ENCODE results near the gene C5orf46.
"Not testable (repeated sequence)": the region's sequence is repeated elsewhere in the genome, so short reads cannot be mapped to it uniquely, and the experiment has no call there.

Gene C5orf46

DNA sequence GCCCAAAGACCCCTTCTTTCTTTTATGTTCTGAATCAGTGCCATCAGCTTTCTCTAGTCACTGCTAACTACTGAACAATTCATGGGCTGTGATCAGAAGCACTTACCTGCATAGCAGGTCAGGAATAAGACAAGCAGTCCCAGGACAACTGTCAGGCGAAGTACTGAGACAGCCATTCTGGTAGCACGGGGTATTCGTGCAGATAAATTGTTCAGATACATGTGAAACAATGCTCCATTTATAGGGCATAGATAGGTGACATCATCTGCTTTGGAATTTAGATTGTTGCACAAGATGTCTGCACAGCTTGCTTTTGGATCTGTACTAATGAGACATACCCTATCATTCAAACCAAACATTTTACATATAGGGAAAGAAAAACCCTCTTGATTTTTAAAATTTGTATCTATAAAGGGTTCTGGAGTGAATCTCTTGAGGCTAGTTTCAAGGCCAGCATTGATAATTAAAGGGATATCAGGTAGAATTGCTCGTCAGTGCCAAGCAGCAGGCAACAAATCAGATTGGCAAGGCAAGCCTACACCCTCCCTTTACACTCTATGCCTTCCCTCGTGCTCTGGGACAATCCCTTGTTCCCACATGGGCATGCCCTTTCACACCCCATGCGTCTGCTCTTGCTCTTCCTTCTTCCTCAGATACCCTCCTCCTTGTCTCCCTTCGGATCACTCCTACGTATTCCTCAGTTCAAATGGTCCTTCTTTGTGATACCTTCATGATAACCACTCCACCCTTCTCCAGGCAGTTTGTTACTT lies at the start of gene C5orf46:
TSS of gene C5orf46 (minus strand) at position 213 of the 770 bp plus-strand sequence. CDS start at position 176, 37 bp downstream.
- Histone ChIP-seq H3K9ac (ENCODE audit: low read depth, low read length) (no peak within 1 kb of the TSS), H3K36me3 (ENCODE audit: control insufficient read depth, insufficient read depth, low read length) (no peaks in the 10 kb centered on the region), H3K27ac (ENCODE audit: low read depth, low read length) (no peak within 1 kb of the TSS)

DNA sequence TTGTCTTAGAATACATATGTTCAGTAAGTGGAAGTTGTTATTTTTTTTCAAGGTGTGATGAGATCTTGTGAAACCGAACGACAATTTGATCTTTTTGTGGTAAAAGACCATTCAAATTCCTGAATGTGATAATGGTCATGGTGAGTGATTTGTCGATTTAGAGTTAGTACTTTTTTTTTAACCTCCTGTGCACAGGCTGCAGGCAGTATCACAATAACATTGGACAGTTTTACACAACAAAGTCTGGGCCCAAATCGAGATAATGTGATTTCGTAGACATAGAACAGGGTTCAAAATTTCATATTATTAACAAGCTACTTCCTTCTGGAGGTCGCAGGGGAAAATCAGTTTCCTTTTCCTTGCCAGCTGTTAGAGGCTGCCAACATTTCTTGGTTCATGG lies 48.6 kb upstream of the C5orf46 start:
- H3K9ac ChIP-seq (ENCODE audit: low read depth, low read length): no peak overlapping the region
- H3K9me3 ChIP-seq (ENCODE audit: control insufficient read depth, insufficient read depth, low read length): no peaks in the 10 kb centered on the region
- H3K4me3 ChIP-seq (ENCODE audit: low read depth, low read length): no peak overlapping the region
- 0 out of 2 replicates have a peak, but pooled peaks cover 5% of the 10 kb centered on the region for H3K4me1 ChIP-seq (ENCODE audit: control insufficient read depth, insufficient read depth, low read length)
- H3K27me3 ChIP-seq (ENCODE audit: control insufficient read depth, insufficient read depth, low read length): no peaks in the 10 kb centered on the region
- H3K27ac ChIP-seq (ENCODE audit: low read depth, low read length): no peak overlapping the region
- peaks cover 5% of the 10 kb centered on the region; the same call in 1 of the 2 replicates for H3K36me3 ChIP-seq (ENCODE audit: control insufficient read depth, insufficient read depth, low read length)

More for the DNA sequence above, at the start of gene C5orf46:
- H3K4me3 ChIP-seq (ENCODE audit: low read depth, low read length): no peak within 1 kb of the TSS
- peaks cover 2% of the 10 kb centered on the region for H3K4me1 ChIP-seq (ENCODE audit: control insufficient read depth, insufficient read depth, low read length)
- no peaks in the 10 kb centered on the region for H3K9me3 ChIP-seq (ENCODE audit: control insufficient read depth, insufficient read depth, low read length)
- H3K27me3 ChIP-seq (ENCODE audit: control insufficient read depth, insufficient read depth, low read length): no peaks in the 10 kb centered on the region

DNA sequence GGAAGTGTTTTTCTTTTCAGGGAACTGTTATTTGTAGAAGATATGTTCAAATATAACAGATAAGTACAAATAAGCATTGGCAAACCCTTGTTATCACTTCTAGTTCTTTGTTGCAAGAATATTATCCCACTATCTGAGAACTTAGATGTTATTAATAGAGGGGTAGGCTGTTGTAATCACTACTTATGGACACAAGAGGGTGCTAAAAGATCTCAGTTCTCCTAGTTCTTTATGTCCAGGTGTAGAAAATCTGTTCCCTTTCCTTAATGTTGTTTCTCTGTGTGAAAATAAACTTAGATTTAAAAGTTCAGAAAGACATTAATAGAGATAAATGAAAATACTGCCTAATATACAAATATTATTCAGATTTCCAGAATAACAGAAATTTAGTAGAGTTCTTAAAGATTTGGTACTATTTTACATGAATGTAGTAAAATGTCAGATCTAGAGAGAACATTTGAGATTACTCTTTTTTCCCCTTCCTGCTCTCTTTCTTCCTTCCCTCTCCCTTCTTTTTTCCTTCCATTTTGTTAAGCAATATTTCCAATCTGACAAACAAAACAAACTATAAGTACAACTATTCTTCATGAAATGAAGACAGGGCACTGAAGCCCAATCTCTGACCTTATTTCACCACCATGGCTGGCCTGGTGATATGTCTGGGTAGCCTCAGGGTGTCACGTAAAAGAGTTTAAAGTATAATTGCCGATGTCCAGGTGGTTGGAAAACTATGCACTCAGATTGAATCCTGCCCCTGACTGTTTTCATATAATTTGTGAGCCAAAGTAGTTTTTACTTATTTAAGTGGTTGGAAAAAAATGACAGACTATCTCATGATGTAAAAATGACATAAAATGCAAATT lies 43.6 kb upstream of the C5orf46 start:
- Histone ChIP-seq H3K4me3 (ENCODE audit: low read depth, low read length) (no peak overlapping the region), H3K36me3 (ENCODE audit: control insufficient read depth, insufficient read depth, low read length) (peaks cover 5% of the 10 kb centered on the region; the same call in 1 of the 2 replicates), H3K9ac (ENCODE audit: low read depth, low read length) (no peak overlapping the region), H3K9me3 (ENCODE audit: control insufficient read depth, insufficient read depth, low read length) (no peaks in the 10 kb centered on the region), H3K27me3 (ENCODE audit: control insufficient read depth, insufficient read depth, low read length) (no peaks in the 10 kb centered on the region), H3K27ac (ENCODE audit: low read depth, low read length) (no peak overlapping the region), H3K4me1 (ENCODE audit: control insufficient read depth, insufficient read depth, low read length) (no peaks in the 10 kb centered on the region)

DNA sequence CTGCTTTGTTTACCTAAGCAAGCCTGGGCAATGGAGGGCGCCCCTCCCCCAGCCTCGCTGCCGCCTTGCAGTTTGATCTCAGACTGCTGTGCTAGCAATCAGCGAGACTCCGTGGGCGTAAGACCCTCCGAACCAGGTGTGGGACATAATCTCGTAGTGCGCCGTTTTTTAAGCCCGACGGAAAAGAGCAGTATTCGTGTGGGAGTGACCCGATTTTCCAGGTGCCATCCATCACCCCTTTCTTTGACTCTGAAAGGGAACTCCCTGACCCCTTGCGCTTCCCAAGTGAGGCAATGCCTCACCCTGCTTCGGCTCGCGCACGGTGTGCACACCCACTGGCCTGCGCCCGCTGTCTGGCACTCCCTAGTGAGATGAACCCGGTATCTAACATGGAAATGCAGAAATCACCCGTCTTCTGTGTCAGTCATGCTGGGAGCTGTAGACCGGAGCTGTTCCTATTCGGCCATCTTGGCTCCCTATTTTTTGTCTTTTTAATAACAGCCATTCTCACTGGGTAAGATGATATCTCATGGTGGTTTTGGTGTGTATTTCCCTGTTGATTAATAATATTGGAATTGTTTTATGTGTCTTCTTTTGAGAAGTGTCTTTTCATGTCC lies 40.4 kb upstream of the C5orf46 start:
- not testable (repeated sequence) for H3K4me1 ChIP-seq (ENCODE audit: control insufficient read depth, insufficient read depth, low read length); H3K9me3 ChIP-seq (ENCODE audit: control insufficient read depth, insufficient read depth, low read length); H3K36me3 ChIP-seq (ENCODE audit: control insufficient read depth, insufficient read depth, low read length); H3K27me3 ChIP-seq (ENCODE audit: control insufficient read depth, insufficient read depth, low read length)
- H3K4me3 ChIP-seq (ENCODE audit: low read depth, low read length): peak overlapping the region; percentile 58
- peak overlapping the region; percentile 53 for H3K27ac ChIP-seq (ENCODE audit: low read depth, low read length)
- H3K9ac ChIP-seq (ENCODE audit: low read depth, low read length): peak overlapping the region; percentile 85

DNA sequence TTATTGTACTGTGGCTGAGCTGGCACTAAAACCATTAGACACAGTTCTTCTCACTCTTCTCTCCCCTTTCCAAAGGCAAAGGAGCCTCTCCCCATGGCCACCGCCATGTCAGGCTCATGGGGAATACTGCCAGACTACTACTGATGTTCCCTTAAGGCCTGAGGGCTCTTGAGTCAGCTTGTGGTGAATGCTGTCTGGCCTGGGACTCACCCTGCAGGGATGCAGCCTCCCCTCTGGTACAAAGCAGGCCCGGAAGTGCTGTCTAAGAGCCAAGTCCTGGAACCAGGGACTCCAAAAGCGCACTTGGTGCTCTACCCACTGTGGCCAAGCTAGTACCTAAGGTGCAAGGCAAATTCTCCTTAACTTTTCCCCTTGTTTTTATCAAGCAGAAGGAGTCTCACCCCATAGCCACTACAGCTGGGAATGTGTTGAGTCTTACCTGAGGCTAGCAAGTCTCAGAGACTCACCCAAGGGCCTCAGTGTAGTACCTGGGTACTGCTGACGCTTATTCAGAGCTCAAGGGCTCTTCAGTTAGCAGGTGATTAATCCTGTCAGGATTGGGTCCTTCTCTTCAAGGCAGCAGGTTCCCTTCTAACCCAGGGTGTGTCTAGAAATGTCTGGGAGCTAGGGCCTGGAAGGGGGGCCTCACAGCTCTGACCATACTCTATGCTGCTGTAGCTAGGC lies 33.2 kb upstream of the C5orf46 start:
- Histone ChIP-seq H3K9me3 (ENCODE audit: control insufficient read depth, insufficient read depth, low read length) (no peaks in the 10 kb centered on the region), H3K4me3 (ENCODE audit: low read depth, low read length) (no peak overlapping the region), H3K27ac (ENCODE audit: low read depth, low read length) (no peak overlapping the region), H3K4me1 (ENCODE audit: control insufficient read depth, insufficient read depth, low read length) (no peaks in the 10 kb centered on the region), H3K27me3 (ENCODE audit: control insufficient read depth, insufficient read depth, low read length) (no peaks in the 10 kb centered on the region), H3K9ac (ENCODE audit: low read depth, low read length) (no peak overlapping the region), H3K36me3 (ENCODE audit: control insufficient read depth, insufficient read depth, low read length) (no peaks in the 10 kb centered on the region)

DNA sequence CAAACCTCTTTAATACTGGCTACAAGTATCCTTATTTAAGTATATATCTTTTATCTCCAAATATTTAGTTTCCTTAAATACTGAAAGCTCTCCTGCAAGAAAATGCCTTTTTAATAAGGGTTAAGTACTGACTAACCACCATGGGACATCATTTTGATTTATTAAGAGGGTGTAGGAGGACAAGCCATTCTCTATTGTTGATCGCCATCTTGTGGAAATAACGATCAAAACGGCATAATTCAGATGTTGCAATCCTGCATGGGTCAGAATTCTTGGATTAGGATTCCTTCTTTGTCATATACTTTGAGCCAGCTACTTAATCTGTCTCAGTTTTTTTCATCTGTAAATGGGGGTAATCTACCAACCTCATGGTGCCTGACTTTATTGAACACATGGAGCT lies 28.7 kb upstream of the C5orf46 start:
- no peaks in the 10 kb centered on the region for H3K36me3 ChIP-seq (ENCODE audit: control insufficient read depth, insufficient read depth, low read length)
- no peak overlapping the region for H3K9ac ChIP-seq (ENCODE audit: low read depth, low read length)
- no peak overlapping the region for H3K4me3 ChIP-seq (ENCODE audit: low read depth, low read length)
- H3K4me1 ChIP-seq (ENCODE audit: control insufficient read depth, insufficient read depth, low read length): no peaks in the 10 kb centered on the region
- no peak overlapping the region for H3K27ac ChIP-seq (ENCODE audit: low read depth, low read length)
- H3K27me3 ChIP-seq (ENCODE audit: control insufficient read depth, insufficient read depth, low read length): no peaks in the 10 kb centered on the region
- no peaks in the 10 kb centered on the region for H3K9me3 ChIP-seq (ENCODE audit: control insufficient read depth, insufficient read depth, low read length)

DNA sequence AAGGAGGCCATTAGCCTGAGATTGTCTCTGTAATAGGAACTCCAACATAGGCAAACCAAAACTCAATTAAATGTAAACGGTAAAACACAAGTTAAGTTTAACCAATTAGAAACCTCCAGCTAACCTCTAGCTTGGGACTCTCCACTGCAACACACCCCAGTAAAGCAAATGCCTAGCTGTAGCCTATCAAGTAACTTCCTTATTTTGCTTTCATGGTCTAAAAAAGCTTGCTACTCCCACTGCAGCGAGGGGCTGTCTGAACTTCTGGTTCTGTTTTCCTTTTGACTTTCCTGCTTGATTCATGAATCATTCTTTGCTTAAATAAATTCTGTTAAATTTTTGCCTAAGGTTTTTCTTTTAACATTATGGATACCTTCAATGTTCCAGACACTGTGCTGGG lies 24.4 kb upstream of the C5orf46 start:
- Histone ChIP-seq H3K27me3 (ENCODE audit: control insufficient read depth, insufficient read depth, low read length) (no peaks in the 10 kb centered on the region), H3K9ac (ENCODE audit: low read depth, low read length) (no peak overlapping the region), H3K36me3 (ENCODE audit: control insufficient read depth, insufficient read depth, low read length) (no peaks in the 10 kb centered on the region), H3K4me1 (ENCODE audit: control insufficient read depth, insufficient read depth, low read length) (no peaks in the 10 kb centered on the region), H3K9me3 (ENCODE audit: control insufficient read depth, insufficient read depth, low read length) (no peaks in the 10 kb centered on the region), H3K4me3 (ENCODE audit: low read depth, low read length) (no peak overlapping the region), H3K27ac (ENCODE audit: low read depth, low read length) (no peak overlapping the region)

DNA sequence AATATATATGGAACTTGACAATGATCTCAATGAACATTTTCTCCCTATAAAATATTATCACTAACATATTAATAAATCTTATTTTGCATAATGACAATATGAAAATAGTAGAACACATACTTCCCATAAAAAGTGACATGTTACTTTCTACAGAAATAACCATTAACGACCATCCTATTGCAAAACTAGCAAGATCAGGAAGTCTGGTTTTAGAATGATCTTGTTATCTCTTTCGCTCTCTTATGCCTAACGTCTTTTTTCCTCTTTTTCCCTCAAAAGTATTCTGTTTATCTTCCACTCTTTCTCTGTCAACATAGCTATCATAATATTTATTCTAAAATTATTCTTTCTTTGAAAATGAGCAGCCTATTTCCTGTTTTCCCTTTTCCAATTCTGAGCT lies 21.6 kb upstream of the C5orf46 start:
- Histone ChIP-seq H3K9me3 (ENCODE audit: control insufficient read depth, insufficient read depth, low read length) (no peaks in the 10 kb centered on the region), H3K27me3 (ENCODE audit: control insufficient read depth, insufficient read depth, low read length) (no peaks in the 10 kb centered on the region), H3K4me1 (ENCODE audit: control insufficient read depth, insufficient read depth, low read length) (peaks cover 5% of the 10 kb centered on the region; the same call in 1 of the 2 replicates), H3K27ac (ENCODE audit: low read depth, low read length) (no peak overlapping the region), H3K9ac (ENCODE audit: low read depth, low read length) (no peak overlapping the region), H3K4me3 (ENCODE audit: low read depth, low read length) (no peak overlapping the region), H3K36me3 (ENCODE audit: control insufficient read depth, insufficient read depth, low read length) (no peaks in the 10 kb centered on the region)

DNA sequence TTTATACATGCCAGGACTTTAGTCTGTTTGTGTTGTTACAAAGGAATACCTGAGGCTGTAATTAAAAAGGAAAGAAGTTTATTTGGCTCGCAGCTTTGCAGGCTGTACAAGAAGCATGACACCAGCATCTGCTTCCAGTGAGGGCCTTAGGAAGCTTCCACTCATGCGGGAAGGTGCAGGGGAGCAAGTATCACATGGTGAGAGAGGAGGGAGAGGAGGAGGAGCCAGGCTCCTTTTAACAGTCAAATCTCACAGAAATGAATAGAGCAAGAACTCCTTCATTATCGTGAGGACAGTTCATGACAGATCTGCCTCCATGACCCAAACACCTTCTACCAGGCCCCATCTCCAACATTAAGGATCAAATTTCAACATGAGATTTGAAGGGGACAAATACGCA lies 18.7 kb upstream of the C5orf46 start:
- no peaks in the 10 kb centered on the region for H3K27me3 ChIP-seq (ENCODE audit: control insufficient read depth, insufficient read depth, low read length)
- no peak overlapping the region for H3K9ac ChIP-seq (ENCODE audit: low read depth, low read length)
- no peaks in the 10 kb centered on the region for H3K36me3 ChIP-seq (ENCODE audit: control insufficient read depth, insufficient read depth, low read length)
- peaks cover 5% of the 10 kb centered on the region; the same call in 1 of the 2 replicates for H3K4me1 ChIP-seq (ENCODE audit: control insufficient read depth, insufficient read depth, low read length)
- no peak overlapping the region for H3K4me3 ChIP-seq (ENCODE audit: low read depth, low read length)
- no peaks in the 10 kb centered on the region for H3K9me3 ChIP-seq (ENCODE audit: control insufficient read depth, insufficient read depth, low read length)
- no peak overlapping the region for H3K27ac ChIP-seq (ENCODE audit: low read depth, low read length)

DNA sequence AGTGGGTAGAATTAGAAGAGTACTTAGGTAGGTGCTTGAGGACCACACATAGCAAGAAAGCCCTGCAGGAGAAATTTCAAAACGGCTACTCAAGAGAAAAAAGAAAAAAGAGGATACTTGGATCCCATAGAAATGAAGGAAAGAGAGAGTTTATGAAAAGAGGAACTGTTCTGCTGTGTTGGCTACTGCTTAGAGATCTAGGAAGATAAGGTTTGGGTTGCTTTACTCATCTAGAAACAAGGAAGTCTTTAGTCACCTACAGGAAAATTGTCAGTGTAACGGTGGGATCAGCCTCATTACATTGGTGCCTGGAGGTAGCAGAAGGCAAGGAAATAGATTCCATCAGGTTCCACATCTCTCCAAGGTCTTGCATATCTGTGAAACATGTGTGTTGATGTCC lies 14.8 kb upstream of the C5orf46 start:
- no peak overlapping the region for H3K9ac ChIP-seq (ENCODE audit: low read depth, low read length)
- no peaks in the 10 kb centered on the region for H3K36me3 ChIP-seq (ENCODE audit: control insufficient read depth, insufficient read depth, low read length)
- H3K27ac ChIP-seq (ENCODE audit: low read depth, low read length): no peak overlapping the region
- peaks cover 5% of the 10 kb centered on the region; the same call in 1 of the 2 replicates for H3K4me1 ChIP-seq (ENCODE audit: control insufficient read depth, insufficient read depth, low read length)
- H3K9me3 ChIP-seq (ENCODE audit: control insufficient read depth, insufficient read depth, low read length): no peaks in the 10 kb centered on the region
- H3K27me3 ChIP-seq (ENCODE audit: control insufficient read depth, insufficient read depth, low read length): no peaks in the 10 kb centered on the region
- H3K4me3 ChIP-seq (ENCODE audit: low read depth, low read length): no peak overlapping the region

Data from HUES48 (cell line).